ENCODE data around the gene FGR. TPM values are rescaled to one million over a fixed set of nuclear protein-coding genes. Genes with fewer than 3 reads are reported as not detected.
"Not testable (repeated sequence)": the region's sequence is repeated elsewhere in the genome, so short reads cannot be mapped to it uniquely, and the experiment has no call there.

FGR gene
- 15.3 TPM for total RNA-seq

DNA sequence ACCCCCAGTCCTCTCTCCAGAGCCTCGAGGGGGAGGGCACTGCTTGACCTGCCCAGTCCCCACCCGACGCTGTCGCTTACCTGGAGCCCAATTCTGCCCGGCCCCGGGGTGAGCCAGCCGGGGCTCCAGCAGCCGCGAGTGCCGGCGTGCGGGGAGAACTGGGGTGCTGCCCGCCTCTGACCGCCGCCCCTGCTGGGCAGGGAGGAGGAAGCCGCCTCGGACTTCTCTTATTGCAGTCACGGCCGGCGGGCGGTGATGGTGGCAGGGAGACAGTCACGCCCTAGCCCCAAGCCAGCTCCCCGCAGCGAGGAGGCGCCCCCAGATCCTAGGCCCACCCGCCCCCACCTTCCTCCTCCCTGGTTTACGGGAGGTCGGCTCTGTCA lies at the start of gene FGR:
Gene FGR (minus strand): TSS at position 201 of the 383 bp plus-strand sequence. CDS start 11,269 bp downstream, outside the sequence.
- intact Hi-C loops (cut with DNase I), result no loop called here
- ATAC-seq (peak; percentile 33), DNase-seq (ENCODE audit: low spot score) (no peak)

DNA sequence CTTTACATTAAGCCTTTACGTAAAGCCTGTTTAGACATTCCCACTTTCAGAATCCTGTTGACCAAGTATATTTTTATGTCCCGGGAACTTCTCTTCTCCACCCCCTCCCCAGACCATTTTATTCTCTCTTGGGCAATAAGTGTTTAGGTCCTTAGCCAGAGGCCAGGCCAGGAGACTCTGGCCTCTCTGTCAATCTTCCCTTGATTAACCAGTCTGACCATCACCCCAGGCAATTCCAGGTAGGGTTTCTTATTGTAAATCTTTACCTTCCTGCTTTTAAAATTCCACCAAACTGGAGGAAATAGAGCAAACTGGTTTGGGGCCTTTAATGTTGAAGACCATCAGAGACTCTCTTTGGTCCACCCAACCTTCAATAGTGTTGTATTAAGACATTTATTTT lies 49.2 kb upstream of the FGR start:
- ATAC-seq, result no peak
- DNase-seq (ENCODE audit: low spot score), result no peak
- intact Hi-C loops (cut with DNase I), result no loop called here

DNA sequence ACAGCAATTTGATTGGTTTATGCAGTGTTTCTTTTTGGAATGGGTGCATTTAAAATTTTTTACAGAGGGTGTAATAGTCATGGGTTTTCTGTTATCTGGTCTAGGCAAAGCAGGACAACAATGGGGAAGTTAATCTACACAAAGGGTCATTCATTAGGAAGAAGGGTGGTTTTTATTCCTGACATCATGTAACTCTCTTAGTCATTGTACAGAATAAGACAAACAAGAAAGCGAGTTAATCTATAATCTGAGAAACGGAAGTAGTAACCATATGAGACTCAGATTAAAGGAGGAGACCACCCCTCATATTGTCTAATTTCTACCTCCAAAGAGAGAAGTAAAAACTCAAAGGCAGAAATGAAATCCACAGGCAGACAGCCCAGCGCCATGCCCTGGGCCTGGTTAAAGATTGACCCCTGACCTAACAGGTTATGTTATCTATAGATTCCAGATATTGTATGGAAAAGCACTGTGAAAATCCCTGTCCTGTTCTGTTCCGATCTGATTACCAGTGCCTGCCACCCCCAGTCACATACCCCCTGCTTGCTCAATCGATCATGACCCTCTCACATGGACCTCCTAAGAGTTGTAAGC lies 47.5 kb upstream of the FGR start:
- intact Hi-C loops (cut with DNase I), result no loop called here
- no peak for DNase-seq (ENCODE audit: low spot score)
- ATAC-seq, result no peak

- ATAC-seq; intact Hi-C loops (cut with DNase I): not testable (repeated sequence)
These were observed 46.6 kb upstream of the FGR start for GRCh38 chr1:27681580-27681979.

DNA sequence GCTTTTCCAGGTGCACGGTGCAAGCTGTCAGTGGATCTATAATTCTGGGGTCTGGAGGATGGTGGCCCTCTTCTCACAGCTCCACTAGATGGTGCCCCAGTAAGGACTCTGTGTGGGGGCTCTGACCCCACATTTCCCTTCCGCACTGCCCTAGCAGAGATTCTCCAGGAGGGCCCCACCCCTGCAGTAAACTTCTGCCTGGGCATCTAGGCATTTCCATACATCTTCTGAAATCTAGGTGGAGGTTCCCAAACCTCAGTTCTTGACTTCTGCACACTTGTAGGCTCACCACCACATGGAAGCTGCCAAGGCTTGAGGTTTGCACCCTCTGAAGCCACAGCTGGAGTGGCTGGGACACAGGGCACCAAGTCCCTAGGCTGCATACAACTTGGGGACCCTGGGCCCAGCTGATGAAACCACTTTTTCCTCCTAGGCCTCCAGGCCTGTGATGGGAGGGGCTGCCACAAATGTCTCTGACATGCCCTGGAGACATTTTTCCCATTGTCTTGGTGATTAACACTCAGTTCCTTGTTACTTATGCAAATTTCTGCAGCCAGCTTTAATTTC lies 45.3 kb upstream of the FGR start:
- ATAC-seq; intact Hi-C loops (cut with DNase I); DNase-seq (ENCODE audit: low spot score): not testable (repeated sequence)

More at GRCh38 chr1:27681580-27681979, 46.6 kb upstream of the FGR start:
- not testable (repeated sequence) for DNase-seq (ENCODE audit: low spot score)

GRCh38 chr1:27678747-27679146 lies 43.8 kb upstream of the FGR start:
- ATAC-seq (no peak), DNase-seq (ENCODE audit: low spot score) (no peak)
- intact Hi-C loops (cut with DNase I), result loop anchor here (10.0 kb wide), 1 partner anchor 46 kb away; the partner anchor contains the start of gene FAM76A

DNA sequence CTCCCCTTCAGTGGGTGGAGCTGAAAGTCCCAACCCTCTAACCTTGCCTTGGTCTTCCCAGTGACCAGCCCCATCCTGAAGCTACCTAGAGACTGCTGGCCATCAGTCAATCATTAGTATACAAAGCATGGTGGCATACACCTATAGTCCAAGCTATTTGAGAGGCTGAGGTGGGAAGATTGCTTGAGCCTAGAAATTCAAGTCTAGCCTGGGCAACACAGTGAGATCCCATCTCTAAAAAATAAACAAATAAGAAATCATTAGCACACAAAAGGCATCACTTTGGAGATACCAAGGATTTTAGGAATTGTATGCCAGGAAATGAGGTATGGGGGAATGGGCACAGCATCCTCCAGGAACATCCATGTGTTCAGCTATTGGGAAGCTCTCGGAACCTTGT lies 41.4 kb upstream of the FGR start:
- intact Hi-C loops (cut with DNase I), result loop anchor here (10.0 kb wide), 1 partner anchor 48 kb away; the partner anchor contains the start of gene FAM76A
- no peak for DNase-seq (ENCODE audit: low spot score)
- no peak for ATAC-seq

GRCh38 chr1:27672750-27673112 lies 37.7 kb upstream of the FGR start:
- DNase-seq (ENCODE audit: low spot score), result no peak
- intact Hi-C loops (cut with DNase I), result loop anchor here (10.0 kb wide), 1 partner anchor 52 kb away; the partner anchor contains the start of gene FAM76A
- ATAC-seq, result no peak

GRCh38 chr1:27671964-27672749 lies 37.2 kb upstream of the FGR start, which contains the start of gene IFI6:
TSS of gene IFI6 (minus strand) at chr1:27672192. CDS start at chr1:27669314, 2,878 bp downstream.
- intact Hi-C loops (cut with DNase I), result loop anchor here (10.0 kb wide), 1 partner anchor 53 kb away; the partner anchor contains the start of gene FAM76A
- peak; percentile 88 for DNase-seq (ENCODE audit: low spot score)
- peak; percentile 97 for ATAC-seq

DNA sequence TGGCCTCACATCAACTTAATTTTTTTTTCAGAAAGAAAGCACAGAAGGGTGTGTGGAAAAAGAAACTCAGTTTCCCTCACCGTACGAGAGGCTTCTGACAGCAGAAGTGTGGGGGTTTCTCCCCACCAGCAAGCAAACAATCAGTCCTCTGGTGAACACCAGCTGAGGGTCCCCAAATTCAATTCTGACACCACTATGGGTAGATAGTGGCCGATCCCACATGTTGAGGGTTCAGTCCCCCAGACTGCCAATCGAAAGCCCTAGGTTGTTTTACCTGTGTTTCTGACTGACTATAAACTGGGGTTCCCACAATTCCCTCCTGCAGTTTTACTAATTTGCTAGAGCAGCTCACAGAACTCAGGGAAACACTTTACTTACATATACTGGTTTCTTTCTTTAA lies 34.9 kb upstream of the FGR start:
- intact Hi-C loops (cut with DNase I), result loop anchor here (5.0 to 10.0 kb wide), 2 partner anchors 55 to 268 kb away; partner anchors contain the start of gene FAM76A
- ATAC-seq (no peak), DNase-seq (ENCODE audit: low spot score) (peak; percentile 26)

DNA sequence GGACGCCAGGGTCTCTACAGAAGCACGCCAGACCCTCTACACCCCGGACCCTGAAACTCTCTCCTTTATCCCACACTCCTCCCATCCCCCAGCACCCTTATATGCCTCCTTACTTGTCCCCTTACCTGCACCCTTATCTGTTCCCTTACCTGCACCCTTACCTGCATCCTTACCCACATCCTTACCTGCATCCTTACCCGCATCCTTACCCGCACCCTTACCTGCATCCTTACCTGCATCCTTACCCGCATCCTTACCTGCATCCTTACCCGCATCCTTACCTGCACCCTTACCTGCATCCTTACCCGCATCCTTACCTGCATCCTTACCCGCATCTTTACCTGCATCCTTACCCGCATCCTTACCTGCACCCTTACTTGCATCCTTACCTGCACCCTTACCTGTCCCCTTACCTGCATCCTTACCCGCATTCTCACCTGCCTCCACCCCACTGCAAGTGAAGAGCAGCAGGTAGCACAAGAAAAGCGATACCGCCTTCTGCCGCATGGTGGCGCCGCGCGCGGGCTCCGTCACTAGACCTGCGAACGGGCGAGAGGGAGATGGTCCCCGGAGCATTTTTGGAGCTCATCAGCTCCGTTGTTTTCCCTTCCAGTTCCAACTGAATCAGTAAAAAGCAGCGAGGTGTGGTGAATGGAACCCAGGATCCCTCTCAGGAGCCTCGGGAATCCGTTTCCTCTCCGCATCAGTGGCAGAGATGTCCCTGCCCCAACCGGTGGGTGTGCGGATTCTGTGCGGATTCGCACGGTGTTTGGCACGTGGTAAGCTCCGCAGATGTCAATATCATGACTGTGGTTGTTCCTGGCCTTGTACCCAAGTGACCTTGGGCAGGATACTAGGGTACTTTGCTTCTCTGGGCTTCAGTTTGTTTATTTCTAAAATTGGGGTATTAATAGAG lies 34.1 kb upstream of the FGR start:
- ATAC-seq, result peak; percentile 42

DNA sequence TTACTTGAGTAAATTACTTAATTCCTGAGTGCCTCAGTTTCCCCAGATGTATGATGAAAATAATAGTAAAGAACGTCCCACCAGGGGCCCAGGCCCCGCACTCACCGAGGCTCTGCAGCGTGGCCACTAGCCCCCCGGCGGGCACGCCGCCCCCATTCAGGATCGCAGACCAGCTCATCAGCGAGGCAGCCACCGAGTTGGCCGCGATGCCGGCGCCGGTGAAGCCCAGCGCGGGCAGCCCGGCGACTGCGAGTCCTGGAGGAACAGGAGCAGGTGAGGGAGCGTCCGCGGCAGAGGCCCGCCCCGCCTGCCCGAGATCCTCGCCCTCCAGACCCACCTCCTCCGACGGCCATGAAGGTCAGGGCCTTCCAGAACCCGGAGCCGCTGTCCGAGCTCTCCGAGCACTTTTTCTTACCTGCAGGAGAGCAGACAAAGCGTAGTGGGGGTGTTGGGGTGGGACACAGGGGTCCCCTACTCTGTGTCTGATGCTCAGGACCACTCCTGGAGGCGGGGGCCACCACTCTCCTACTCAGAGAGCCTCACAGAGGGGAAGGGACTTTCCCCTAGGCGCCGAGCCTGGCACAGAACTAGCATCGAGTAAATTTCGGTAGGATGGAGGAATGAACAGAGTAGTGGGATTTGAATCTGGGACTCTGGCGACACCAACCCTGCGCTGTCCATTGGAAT lies 33.3 kb upstream of the FGR start:
- ATAC-seq, result no peak
- intact Hi-C loops (cut with DNase I), result loop anchor here (5.0 kb wide), 1 partner anchor 266 kb away; no protein-coding TSS in a partner anchor
- DNase-seq (ENCODE audit: low spot score), result peak; percentile 58

More for the DNA sequence above, 34.1 kb upstream of the FGR start:
- intact Hi-C loops (cut with DNase I), result loop anchor here (5.0 kb wide), 1 partner anchor 267 kb away; no protein-coding TSS in a partner anchor
- peak; percentile 91 for DNase-seq (ENCODE audit: low spot score)

DNA sequence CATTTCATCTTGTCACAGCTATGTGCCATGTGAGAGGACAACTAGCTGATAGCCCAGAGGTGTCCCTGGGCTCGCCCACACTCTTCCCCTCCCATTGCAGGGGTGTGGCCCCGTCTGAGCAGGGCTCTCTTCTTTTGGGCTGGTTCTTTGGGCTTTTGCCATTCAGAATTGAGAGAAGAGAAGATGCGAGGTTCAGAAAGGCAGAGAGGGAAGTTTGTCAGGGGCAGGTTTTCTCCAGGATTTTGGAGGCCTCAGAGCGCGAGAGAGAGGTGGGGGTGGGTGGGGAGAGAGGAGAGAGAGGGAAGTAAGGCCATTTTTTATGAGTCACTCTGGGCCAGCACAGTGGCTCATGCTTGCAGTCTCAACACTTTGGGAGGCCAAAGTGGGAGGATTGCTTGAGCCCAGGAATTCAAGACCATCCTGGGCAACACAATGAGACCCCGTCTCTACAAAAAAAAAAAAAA lies 31.8 kb upstream of the FGR start:
- no peak for ATAC-seq
- DNase-seq (ENCODE audit: low spot score), result no peak
- intact Hi-C loops (cut with DNase I), result loop anchor here (5.0 kb wide), 1 partner anchor 265 kb away; no protein-coding TSS in a partner anchor

DNA sequence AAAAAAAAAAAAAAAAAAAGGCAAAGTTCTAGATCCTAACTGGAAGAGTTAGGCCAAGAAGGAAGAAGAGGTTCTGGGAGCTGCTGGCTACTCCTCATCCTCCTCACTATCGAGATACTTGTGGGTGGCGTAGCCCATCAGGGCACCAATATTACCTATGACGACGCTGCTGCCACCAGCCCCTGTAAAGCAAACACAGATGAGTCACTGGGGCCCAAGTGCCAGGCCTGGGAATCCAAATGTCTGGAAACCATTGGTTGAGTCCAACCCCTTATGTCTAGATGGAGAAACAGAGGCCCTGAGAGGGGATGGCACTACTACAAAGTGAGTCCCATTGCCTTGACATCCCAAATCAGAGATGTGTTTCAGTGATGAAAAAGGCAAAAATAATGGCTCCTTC lies 31.3 kb upstream of the FGR start:
- intact Hi-C loops (cut with DNase I), result loop anchor here (5.0 kb wide), 1 partner anchor 264 kb away; no protein-coding TSS in a partner anchor
- no peak for DNase-seq (ENCODE audit: low spot score)
- ATAC-seq, result no peak

DNA sequence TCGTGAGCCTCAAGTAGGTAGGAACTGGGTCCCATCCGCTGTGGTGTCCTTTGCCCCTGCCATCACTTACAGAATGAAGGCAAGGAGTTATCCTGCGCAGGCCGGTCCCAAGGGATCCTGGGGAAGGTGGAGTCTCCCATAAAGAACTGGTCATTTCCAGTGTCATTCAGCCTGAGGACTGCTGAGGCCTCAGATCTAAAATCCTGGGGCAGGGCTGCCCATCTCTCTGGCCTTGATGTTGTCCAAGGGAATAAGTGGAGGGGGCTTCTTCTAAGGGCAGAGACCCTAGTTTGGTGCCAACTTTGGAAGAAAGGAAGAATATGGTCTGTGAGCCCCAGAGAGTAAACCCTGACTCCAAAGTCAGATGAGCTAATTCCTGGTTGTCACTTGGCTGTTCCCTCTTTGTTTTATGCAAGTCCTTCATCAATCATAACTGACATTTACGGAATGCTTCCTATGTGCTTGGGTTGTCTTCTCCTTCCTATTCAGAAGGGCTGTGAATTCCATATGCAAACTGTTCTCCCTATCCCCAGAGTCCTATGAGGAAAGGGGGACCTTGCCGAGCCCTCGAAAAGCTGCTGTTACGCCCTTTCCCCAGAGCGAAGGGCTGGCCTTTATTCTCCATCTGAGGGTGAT lies 30.1 kb upstream of the FGR start:
- intact Hi-C loops (cut with DNase I), result loop anchor here (5.0 kb wide), 1 partner anchor 263 kb away; no protein-coding TSS in a partner anchor
- no peak for ATAC-seq
- DNase-seq (ENCODE audit: low spot score), result no peak

DNA sequence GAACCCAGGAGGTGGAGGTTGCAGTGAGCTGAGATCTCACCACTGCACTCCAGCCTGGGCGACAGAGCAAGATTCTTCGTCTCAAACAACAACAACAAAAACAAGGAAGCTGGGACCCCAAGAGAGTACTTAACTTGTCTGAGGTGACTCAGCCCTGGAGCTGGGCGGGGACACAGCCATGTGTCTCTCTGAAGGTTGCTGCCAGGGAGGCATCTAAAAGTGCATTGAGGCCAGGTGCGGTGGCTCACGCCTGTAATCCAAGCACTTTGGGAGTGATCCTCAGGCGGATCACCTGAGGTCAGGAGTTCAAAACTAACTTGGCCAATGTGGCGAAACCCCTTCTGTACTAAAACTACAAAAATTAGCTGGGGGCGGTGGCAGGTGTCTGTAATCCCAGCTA lies 29.3 kb upstream of the FGR start:
- ATAC-seq (no peak), DNase-seq (ENCODE audit: low spot score) (no peak)
- intact Hi-C loops (cut with DNase I), result no loop called here

DNA sequence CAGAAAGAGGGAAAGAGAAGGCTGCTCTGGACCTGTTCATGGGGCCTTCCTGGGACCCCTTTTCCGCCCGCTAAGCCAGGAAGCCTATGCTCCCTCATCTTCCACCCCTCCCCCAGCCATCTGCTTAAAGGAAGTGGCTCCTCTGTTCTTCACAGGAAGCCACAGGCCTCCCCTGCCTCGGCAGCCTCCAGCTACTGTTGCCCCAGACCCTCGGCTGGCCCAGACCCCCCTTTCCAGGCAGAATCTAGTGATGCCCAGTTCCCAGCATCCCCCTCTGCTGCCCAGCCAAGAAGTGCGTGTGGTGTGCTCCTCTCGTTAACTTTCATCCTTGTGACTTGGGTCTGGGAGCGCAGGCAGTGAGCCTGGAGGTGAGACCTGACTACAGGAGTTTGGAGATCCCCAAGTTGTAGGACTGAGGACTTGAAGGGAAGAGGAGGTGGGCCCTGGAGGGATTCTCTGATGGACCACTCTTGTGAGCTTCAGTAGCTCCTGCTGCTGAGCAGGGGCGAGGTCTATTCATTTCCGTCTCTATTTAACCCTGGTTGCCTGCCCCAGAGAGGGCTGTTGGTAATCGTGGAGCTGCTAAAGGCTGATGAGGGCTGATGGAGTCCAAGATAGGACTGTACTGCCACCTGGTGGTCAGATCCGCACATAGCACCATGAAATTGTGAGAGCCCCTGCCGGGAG lies 27.9 kb upstream of the FGR start:
- DNase-seq (ENCODE audit: low spot score) (peak; percentile 92), ATAC-seq (peak; percentile 75)
- intact Hi-C loops (cut with DNase I), result loop anchor here (2.0 kb wide), 1 partner anchor 54 kb away; no protein-coding TSS in a partner anchor

Measured in sciatic nerve (tissue), 2 donors.